Effector memory CD8-positive, alpha-beta T cell (primary cell): ENCODE measurements around the gene SLC8A1.

Experiments
- ATAC-seq: fragments of 150-1000 bp; cut with Tn5 transposase; replicated peaks from 2 replicates; pipeline ENCODE4 v1.10.0; 2021; ENCODE audit warnings: mild to moderate bottlenecking, moderate library complexity
- DNase-seq, 3 experiments: peaks; one replicate each; pipeline ENCODE4 v3.0.0; 2021
- H3K27ac Mint-ChIP-seq, 2 donors: one replicate each; pipeline ENCODE4 v1.8.0; 2022; ENCODE audit warnings: mild to moderate bottlenecking in 2 of 2, mixed read lengths in 2 of 2, moderate library complexity in 2 of 2
- H3K27me3 Mint-ChIP-seq, 2 donors: one replicate each; pipeline ENCODE4 v1.8.0; 2022; ENCODE audit warnings: mixed read lengths in 2 of 2
- H3K36me3 Mint-ChIP-seq: one replicate; pipeline ENCODE4 v1.8.0; 2022; ENCODE audit warnings: mild to moderate bottlenecking, moderate library complexity, mixed read lengths; ENCODE audit not compliant: insufficient read depth
- H3K4me1 Mint-ChIP-seq, 2 donors: one replicate each; pipeline ENCODE4 v1.8.0; 2022; ENCODE audit warnings: low read depth in 2 of 2, mixed read lengths in 2 of 2
- H3K4me3 Mint-ChIP-seq, 2 donors: one replicate each; pipeline ENCODE4 v1.8.0; 2022; ENCODE audit warnings: mild to moderate bottlenecking in 2 of 2, mixed read lengths in 2 of 2, moderate library complexity in 2 of 2
- H3K9me3 Mint-ChIP-seq, 2 donors: one replicate each; pipeline ENCODE4 v1.8.0; 2022; ENCODE audit warnings: mixed read lengths in 2 of 2

The SLC8A1 gene

GRCh38 chr2:40341198-40341597 is 110.7 kb downstream of the SLC8A1 start:
- H3K27me3 Mint-ChIP-seq: no peaks in the 10 kb centered on the region
- no peaks in the 10 kb centered on the region for H3K4me1 Mint-ChIP-seq
- no peak overlapping the region for H3K27ac Mint-ChIP-seq
- DNase-seq (no peak), ATAC-seq (no peak)
- H3K9me3 Mint-ChIP-seq: peaks cover 0 to 7% of the 10 kb centered on the region in 2 donors
- H3K36me3 Mint-ChIP-seq: no peaks in the 10 kb centered on the region
- H3K4me3 Mint-ChIP-seq: no peak overlapping the region

DNA sequence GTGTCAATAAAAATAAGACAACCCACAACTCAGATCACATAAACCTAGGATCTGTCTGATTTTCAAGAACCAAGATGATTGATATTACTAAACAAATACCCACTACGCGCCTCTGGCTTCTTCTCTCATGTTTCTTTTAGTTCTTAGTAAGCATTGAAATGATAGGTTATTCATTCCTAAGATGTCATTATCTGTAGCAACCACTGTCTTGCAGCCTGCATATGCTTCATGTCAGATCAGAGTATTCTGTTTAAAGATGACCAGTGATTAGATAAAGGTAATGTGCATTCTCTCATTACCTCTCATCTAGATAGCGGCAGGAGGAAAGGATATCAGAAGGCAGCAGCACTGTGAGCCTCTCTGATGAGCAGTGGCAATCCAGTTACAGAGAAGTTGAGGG is 112.9 kb downstream of the SLC8A1 start:
- H3K27ac Mint-ChIP-seq: no peak overlapping the region
- H3K4me1 Mint-ChIP-seq: no peaks in the 10 kb centered on the region
- no peak for DNase-seq
- no peaks in the 10 kb centered on the region for H3K27me3 Mint-ChIP-seq
- peaks cover 2 to 7% of the 10 kb centered on the region in 2 donors for H3K9me3 Mint-ChIP-seq
- ATAC-seq: no peak
- no peak overlapping the region for H3K4me3 Mint-ChIP-seq
- H3K36me3 Mint-ChIP-seq: no peaks in the 10 kb centered on the region

- Mint-ChIP-seq H3K27me3 (no peaks in the 10 kb centered on the region), H3K9me3 (peaks cover 2% of the 10 kb centered on the region in 2 donors), H3K36me3 (no peaks in the 10 kb centered on the region), H3K27ac (no peak overlapping the region), H3K4me1 (no peaks in the 10 kb centered on the region), H3K4me3 (no peak overlapping the region)
- ATAC-seq (no peak), DNase-seq (no peak)
Measured at GRCh38 chr2:40332191-40332826, 119.6 kb downstream of the SLC8A1 start.

DNA sequence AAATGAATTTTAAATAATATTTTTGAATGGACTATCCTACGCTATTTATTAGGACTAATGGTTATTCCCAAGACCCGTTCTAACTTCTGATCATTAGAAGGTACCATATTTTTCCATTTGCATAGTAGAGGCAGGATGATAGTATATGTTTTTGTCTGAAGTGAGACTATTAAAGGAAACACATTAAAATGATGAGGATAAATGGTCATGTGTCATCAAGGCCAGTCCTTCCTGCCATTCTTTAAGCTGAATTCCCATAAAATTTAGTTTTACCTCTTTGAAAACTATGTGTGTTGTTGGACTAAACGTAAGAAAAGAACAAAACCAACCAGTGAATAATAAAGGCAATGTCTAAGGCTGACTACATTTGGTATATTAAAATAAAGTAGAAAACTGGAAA is 121.8 kb downstream of the SLC8A1 start:
- ATAC-seq: no peak
- no peaks in the 10 kb centered on the region for H3K36me3 Mint-ChIP-seq

DNA sequence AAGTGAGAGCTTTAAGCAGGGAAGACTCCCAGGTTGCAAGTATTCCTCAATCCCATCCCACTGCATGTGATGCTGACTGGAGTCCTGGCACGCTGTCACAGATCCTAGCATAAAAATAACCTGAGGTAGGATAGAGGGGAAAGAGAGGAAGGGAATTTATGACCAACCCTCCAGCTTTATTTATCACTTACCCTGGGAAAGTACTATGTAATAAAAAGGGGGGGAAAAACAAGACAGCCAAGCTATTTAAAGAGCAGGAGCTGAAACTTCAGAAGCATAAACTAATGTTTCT is 122.2 kb downstream of the SLC8A1 start:
- Mint-ChIP-seq H3K27me3 (no peaks in the 10 kb centered on the region), H3K36me3 (no peaks in the 10 kb centered on the region), H3K9me3 (peaks cover 0 to 2% of the 10 kb centered on the region in 2 donors), H3K27ac (no peak overlapping the region), H3K4me1 (no peaks in the 10 kb centered on the region), H3K4me3 (no peak overlapping the region)
- DNase-seq (no peak), ATAC-seq (no peak)

More for the DNA sequence above, 121.8 kb downstream of the SLC8A1 start:
- Mint-ChIP-seq H3K27me3 (no peaks in the 10 kb centered on the region), H3K4me1 (no peaks in the 10 kb centered on the region), H3K4me3 (no peak overlapping the region), H3K9me3 (peaks cover 0 to 4% of the 10 kb centered on the region in 2 donors), H3K27ac (no peak overlapping the region)
- DNase-seq: no peak

GRCh38 chr2:40325116-40325515 is 126.8 kb downstream of the SLC8A1 start:
- H3K4me1 Mint-ChIP-seq: no peaks in the 10 kb centered on the region

DNA sequence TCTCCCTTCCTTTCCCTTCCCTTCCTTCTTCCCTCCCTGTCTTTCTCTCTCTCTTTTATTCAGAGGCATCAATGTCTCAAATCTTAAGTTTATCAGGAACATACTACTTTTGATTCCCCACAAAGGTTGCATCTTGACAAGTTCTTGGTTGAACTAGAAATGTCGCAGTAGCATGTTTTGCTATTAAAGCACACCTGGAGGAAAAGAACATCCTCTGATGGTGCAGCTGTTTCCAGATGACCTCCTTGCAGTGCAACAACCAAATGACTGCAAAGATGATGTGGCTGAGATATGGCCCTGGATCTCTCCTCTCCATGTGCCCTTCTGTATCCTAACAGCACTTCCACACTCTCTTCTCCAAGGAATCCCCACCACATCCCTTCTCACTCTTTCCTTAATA is 127.2 kb downstream of the SLC8A1 start:
- Mint-ChIP-seq H3K27ac (no peak overlapping the region), H3K9me3 (peaks cover 0 to 2% of the 10 kb centered on the region in 2 donors), H3K4me1 (no peaks in the 10 kb centered on the region), H3K27me3 (no peaks in the 10 kb centered on the region), H3K4me3 (no peak overlapping the region), H3K36me3 (no peaks in the 10 kb centered on the region)
- ATAC-seq (no peak), DNase-seq (no peak)

More at GRCh38 chr2:40325116-40325515, 126.8 kb downstream of the SLC8A1 start:
- Mint-ChIP-seq H3K27ac (no peak overlapping the region), H3K4me3 (no peak overlapping the region), H3K36me3 (no peaks in the 10 kb centered on the region), H3K9me3 (peaks cover 0 to 2% of the 10 kb centered on the region in 2 donors), H3K27me3 (no peaks in the 10 kb centered on the region)
- ATAC-seq (no peak), DNase-seq (no peak)

DNA sequence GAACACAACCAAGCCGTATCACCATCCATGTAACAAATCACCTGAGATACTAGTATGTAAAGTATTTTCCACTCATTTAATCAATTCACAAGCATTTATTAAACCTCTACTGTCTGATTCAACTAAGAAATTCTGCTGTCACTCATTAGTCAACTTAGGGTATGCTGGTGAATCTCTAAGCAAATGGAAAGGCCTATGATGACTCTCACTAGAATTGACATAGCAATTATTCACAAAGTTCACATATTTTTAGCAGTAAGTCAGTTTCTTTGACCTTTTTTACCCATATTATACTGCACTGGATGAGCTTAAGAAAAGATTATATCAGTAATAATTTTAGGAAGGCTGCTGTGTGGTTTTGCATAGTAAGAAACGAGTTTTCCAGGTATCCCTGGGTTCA is 130.1 kb downstream of the SLC8A1 start:
- Mint-ChIP-seq H3K4me1 (no peaks in the 10 kb centered on the region), H3K4me3 (no peak overlapping the region), H3K27me3 (no peaks in the 10 kb centered on the region), H3K9me3 (peaks cover 0 to 2% of the 10 kb centered on the region in 2 donors), H3K36me3 (no peaks in the 10 kb centered on the region), H3K27ac (no peak overlapping the region)
- ATAC-seq: no peak
- no peak for DNase-seq

DNA sequence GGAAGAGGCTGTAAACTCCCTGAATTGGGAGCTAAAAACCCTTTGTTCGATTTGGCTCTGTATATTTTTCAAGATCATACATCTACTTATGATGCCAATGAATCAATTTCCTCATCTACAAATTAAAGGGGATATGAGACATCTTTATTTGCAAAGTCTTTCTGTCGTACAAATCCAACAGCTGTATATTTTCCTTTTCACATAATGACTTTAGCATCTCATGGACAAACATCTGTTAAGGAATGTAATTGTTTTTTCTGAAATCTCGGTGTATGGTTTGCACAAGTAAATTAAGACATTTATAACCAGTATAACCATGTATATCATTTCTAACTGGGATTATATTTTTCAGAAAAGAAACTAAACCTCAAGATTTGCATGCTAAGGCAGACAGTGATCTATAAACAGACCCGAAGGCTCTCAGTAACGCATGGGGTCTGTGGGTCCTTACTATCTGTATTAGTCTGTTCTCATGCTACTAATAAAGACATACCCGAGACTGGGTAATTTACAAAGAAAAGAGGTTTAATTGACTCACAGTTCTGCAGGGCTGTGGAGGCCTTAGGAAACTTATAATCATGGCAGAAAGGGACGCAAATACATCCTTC is 130.8 kb downstream of the SLC8A1 start:
- H3K27me3 Mint-ChIP-seq: no peaks in the 10 kb centered on the region
- H3K4me1 Mint-ChIP-seq: no peaks in the 10 kb centered on the region
- H3K9me3 Mint-ChIP-seq: no peaks in the 10 kb centered on the region
- ATAC-seq: no peak
- no peak overlapping the region for H3K4me3 Mint-ChIP-seq
- no peaks in the 10 kb centered on the region for H3K36me3 Mint-ChIP-seq
- DNase-seq: no peak
- H3K27ac Mint-ChIP-seq: no peak overlapping the region

DNA sequence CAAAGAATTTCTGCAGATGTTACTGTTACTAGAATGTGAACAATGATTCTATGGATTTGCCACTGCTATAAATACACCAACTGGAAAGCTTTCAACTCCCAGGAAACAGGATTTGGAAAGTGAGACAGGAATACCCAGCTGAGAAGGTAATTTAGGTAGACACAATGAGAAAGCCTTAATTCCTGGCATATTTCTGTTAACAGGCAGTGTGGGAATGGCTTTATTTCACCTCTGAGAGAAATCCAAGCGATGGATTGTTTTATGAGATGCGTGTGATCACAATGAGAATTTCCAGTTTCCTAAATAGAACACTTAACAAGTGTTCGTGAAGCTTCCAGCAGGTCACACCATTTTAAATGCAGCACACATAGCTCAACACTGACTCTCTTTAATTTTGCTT is 133.0 kb downstream of the SLC8A1 start:
- DNase-seq (no peak), ATAC-seq (no peak)
- no peaks in the 10 kb centered on the region for H3K27me3 Mint-ChIP-seq
- no peak overlapping the region for H3K4me3 Mint-ChIP-seq
- no peaks in the 10 kb centered on the region for H3K36me3 Mint-ChIP-seq
- no peaks in the 10 kb centered on the region for H3K4me1 Mint-ChIP-seq
- no peaks in the 10 kb centered on the region for H3K9me3 Mint-ChIP-seq
- no peak overlapping the region for H3K27ac Mint-ChIP-seq

GRCh38 chr2:40317761-40318160 is 134.1 kb downstream of the SLC8A1 start:
- Mint-ChIP-seq H3K27ac (no peak overlapping the region), H3K9me3 (no peaks in the 10 kb centered on the region), H3K36me3 (no peaks in the 10 kb centered on the region), H3K27me3 (no peaks in the 10 kb centered on the region), H3K4me3 (no peak overlapping the region), H3K4me1 (no peaks in the 10 kb centered on the region)
- ATAC-seq (no peak), DNase-seq (no peak)

DNA sequence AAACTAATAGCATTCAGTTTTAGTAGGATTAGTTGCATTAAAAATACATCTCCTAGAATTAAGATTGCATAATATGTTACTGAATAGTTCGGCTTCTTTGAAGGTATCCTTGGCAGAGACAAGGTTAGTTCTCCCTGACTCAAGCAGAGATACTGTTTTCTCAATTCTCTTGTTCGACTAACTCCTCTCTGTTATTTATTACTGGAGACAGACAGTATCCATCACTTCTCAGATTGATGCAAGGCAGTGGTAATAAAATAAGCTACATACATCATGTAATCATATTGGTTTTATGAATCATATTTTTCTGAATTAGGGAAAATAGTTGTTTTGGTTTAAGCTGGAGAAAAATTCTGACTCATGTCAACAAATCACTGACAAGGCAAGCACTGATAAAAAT is 134.8 kb downstream of the SLC8A1 start:
- DNase-seq (no peak), ATAC-seq (no peak)
- Mint-ChIP-seq H3K4me3 (no peak overlapping the region), H3K27ac (no peak overlapping the region), H3K9me3 (no peaks in the 10 kb centered on the region), H3K36me3 (no peaks in the 10 kb centered on the region), H3K27me3 (no peaks in the 10 kb centered on the region), H3K4me1 (no peaks in the 10 kb centered on the region)

DNA sequence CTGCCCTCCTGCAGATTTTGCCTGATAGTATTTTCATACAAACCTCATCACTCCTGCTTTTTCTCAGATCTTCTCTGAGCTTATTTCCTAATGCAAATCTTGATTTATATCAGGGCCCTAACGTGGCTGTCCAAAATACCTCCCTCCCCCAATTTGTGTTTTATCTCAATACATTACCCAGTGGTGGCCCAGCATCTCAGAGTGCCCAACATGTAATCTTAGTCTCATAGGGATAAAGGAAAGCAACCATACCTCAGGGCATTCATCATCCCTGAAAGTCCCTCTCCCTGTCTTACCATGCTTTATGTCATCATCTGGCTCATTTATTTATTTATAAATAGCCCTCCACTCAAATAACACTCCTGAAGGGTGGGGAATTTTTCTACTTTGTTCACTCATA is 135.3 kb downstream of the SLC8A1 start:
- H3K27ac Mint-ChIP-seq: no peak overlapping the region
- H3K36me3 Mint-ChIP-seq: no peaks in the 10 kb centered on the region
- no peak for ATAC-seq
- H3K4me3 Mint-ChIP-seq: no peak overlapping the region
- no peaks in the 10 kb centered on the region for H3K27me3 Mint-ChIP-seq
- H3K4me1 Mint-ChIP-seq: no peaks in the 10 kb centered on the region
- DNase-seq: no peak
- peaks cover 0 to 1% of the 10 kb centered on the region in 2 donors for H3K9me3 Mint-ChIP-seq

DNA sequence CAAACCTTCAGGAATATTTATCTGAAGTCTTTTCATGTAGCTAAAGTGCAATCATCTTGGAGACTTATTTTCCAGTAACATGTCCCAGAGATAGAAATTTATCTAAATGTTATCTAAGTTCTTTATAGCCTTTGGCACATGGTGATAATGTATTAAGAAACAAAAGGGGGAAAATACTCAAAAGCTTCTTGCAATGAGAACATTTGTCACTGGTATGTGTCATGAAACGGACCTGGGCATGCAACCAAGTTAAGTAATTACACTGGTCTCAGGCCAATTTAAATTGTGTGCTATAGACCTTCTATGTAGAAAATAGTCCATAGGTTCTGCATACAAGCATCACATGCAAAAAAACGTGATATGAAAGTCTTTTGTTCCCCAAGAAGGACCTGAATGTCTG is 136.2 kb downstream of the SLC8A1 start:
- Mint-ChIP-seq H3K9me3 (peaks cover 0 to 1% of the 10 kb centered on the region in 2 donors), H3K27me3 (no peaks in the 10 kb centered on the region), H3K4me3 (no peak overlapping the region), H3K36me3 (no peaks in the 10 kb centered on the region), H3K4me1 (no peaks in the 10 kb centered on the region), H3K27ac (no peak overlapping the region)
- ATAC-seq: no peak
- no peak for DNase-seq
